ENCODE results near the gene MRPL41.

The MRPL41 gene

DNA sequence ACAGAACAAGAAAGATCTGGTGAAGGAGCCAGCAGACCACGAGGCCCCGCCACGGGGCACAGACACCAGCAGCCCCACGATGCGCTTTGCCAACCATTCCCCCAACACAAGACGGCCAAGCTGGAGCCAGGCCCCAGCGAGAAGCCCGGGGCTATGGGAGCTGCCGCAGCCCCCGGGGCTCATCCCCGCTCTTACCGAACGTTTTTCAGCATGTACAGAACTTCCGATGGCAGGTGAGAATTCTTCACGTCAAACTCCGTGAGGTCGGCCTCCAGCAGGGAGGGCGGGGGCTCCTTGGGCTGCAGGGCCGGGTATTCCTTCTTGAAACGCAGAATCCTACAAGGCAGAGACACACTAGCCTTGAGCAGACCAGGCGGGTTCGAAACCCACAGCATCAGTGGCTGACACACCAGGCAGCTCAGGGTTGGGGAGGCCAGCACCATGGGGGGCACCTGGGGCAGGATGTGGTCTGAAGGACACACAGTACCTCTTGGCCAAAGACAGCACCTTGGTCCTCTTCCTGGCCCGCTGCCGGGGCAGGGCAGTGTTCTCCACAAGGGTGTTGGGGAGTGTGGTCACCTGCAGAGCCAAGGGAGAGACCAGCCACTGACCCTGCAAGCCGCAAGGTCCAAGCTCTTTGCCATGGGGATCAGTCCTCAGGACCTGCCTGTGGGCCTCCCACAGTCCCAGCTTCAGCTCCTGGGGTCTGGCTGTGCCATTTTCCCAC is 8.3 kb upstream of the MRPL41 start:
- DNase-seq (ENCODE audit: low read depth in 1 of 2, low spot score in 1 of 2) = no peak
- Histone ChIP-seq H3K4me3 (replicated peaks; ENCODE audit: insufficient read depth, low read length) (no peak overlapping the region), H3K27me3 (ENCODE audit: insufficient read depth, poor library complexity, severe bottlenecking) (no peaks in the 10 kb centered on the region), H3K27ac (replicated peaks) (no peak overlapping the region)
- TF ChIP-seq, protein P1, sequence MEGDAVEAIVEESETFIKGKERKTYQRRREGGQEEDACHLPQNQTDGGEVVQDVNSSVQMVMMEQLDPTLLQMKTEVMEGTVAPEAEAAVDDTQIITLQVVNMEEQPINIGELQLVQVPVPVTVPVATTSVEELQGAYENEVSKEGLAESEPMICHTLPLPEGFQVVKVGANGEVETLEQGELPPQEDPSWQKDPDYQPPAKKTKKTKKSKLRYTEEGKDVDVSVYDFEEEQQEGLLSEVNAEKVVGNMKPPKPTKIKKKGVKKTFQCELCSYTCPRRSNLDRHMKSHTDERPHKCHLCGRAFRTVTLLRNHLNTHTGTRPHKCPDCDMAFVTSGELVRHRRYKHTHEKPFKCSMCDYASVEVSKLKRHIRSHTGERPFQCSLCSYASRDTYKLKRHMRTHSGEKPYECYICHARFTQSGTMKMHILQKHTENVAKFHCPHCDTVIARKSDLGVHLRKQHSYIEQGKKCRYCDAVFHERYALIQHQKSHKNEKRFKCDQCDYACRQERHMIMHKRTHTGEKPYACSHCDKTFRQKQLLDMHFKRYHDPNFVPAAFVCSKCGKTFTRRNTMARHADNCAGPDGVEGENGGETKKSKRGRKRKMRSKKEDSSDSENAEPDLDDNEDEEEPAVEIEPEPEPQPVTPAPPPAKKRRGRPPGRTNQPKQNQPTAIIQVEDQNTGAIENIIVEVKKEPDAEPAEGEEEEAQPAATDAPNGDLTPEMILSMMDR (IDR thresholded peaks at IDR 0.05; ENCODE audit: insufficient read depth, low read length) = no peak
- TF ChIP-seq POLR2AphosphoS5 (IDR thresholded peaks at IDR 0.05; ENCODE audit: low read depth) = no peak
- TF ChIP-seq, protein P2, sequence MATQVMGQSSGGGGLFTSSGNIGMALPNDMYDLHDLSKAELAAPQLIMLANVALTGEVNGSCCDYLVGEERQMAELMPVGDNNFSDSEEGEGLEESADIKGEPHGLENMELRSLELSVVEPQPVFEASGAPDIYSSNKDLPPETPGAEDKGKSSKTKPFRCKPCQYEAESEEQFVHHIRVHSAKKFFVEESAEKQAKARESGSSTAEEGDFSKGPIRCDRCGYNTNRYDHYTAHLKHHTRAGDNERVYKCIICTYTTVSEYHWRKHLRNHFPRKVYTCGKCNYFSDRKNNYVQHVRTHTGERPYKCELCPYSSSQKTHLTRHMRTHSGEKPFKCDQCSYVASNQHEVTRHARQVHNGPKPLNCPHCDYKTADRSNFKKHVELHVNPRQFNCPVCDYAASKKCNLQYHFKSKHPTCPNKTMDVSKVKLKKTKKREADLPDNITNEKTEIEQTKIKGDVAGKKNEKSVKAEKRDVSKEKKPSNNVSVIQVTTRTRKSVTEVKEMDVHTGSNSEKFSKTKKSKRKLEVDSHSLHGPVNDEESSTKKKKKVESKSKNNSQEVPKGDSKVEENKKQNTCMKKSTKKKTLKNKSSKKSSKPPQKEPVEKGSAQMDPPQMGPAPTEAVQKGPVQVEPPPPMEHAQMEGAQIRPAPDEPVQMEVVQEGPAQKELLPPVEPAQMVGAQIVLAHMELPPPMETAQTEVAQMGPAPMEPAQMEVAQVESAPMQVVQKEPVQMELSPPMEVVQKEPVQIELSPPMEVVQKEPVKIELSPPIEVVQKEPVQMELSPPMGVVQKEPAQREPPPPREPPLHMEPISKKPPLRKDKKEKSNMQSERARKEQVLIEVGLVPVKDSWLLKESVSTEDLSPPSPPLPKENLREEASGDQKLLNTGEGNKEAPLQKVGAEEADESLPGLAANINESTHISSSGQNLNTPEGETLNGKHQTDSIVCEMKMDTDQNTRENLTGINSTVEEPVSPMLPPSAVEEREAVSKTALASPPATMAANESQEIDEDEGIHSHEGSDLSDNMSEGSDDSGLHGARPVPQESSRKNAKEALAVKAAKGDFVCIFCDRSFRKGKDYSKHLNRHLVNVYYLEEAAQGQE (IDR thresholded peaks at IDR 0.05; ENCODE audit: insufficient replicate concordance, low read depth) = no peak
- TF ChIP-seq SPI1 (IDR thresholded peaks at IDR 0.05; ENCODE audit: borderline replicate concordance, low read depth) = no peak
- no peak for TF ChIP-seq GABPA (IDR thresholded peaks at IDR 0.05; ENCODE audit: low read depth)

DNA sequence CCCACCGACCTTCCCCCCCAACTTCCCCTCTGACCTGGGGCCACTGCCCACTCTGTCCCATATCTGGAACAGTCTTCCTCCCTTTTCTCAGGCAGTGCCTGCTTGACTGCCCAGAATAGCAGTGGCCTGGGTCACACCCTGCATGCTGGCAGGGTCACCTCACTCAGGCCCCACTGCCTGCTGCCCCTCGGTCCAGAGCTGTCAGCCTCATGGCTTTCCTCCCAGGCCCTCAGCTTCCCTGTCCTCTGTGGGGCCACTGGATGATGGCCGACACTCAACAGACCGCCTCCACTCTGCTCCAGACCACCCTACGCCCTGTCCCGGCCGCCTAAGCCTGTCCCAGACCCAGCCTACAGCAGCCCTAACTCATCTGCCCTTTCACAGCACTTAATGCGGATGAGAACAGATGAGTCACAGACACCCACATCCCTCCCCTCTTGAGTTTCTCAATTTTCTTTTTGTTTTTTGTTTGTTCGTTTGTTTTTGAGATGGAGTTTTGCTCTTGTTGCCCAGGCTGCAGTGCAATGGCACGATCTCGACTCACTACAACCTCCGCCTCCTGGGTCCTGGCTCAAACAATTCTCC is 7.4 kb upstream of the MRPL41 start:
- Histone ChIP-seq H3K27me3 (ENCODE audit: insufficient read depth, poor library complexity, severe bottlenecking) (no peaks in the 10 kb centered on the region), H3K4me3 (replicated peaks; ENCODE audit: insufficient read depth, low read length) (no peak overlapping the region), H3K27ac (replicated peaks) (no peak overlapping the region)
- DNase-seq (ENCODE audit: low read depth in 1 of 2, low spot score in 1 of 2) = no peak
- no peak for TF ChIP-seq GABPA (IDR thresholded peaks at IDR 0.05; ENCODE audit: low read depth)
- no peak for TF ChIP-seq SPI1 (IDR thresholded peaks at IDR 0.05; ENCODE audit: borderline replicate concordance, low read depth)
- no peak for TF ChIP-seq POLR2AphosphoS5 (IDR thresholded peaks at IDR 0.05; ENCODE audit: low read depth)
- TF ChIP-seq, protein P2 (IDR thresholded peaks at IDR 0.05; ENCODE audit: insufficient replicate concordance, low read depth) = no peak
- TF ChIP-seq, protein P1 (IDR thresholded peaks at IDR 0.05; ENCODE audit: insufficient read depth, low read length) = no peak

DNA sequence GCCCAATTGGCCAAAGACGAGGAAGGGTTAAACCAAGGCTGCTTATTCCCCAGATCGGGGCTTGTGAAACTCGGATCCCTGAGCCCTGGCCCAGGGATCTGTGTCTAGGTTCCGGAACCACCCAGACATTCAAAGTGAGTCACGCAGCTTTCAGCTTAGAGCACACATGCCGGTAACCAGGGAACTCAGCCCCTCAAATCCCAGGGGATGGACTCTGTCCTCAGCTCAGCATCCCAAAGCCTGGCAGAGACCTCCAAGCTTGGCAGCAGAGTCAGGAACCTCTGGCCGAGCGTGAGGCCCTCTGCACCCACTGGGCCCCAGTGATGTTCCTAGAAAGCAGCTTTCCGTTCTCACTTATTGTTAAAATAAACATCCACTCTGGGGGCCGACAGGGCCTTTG is 6.6 kb upstream of the MRPL41 start:
- no peak for DNase-seq (ENCODE audit: low read depth in 1 of 2, low spot score in 1 of 2)
- no peak overlapping the region for H3K27ac ChIP-seq (replicated peaks)
- no peak overlapping the region for H3K4me3 ChIP-seq (replicated peaks; ENCODE audit: insufficient read depth, low read length)
- no peak for TF ChIP-seq POLR2AphosphoS5 (IDR thresholded peaks at IDR 0.05; ENCODE audit: low read depth)
- TF ChIP-seq, protein P1 (IDR thresholded peaks at IDR 0.05; ENCODE audit: insufficient read depth, low read length) = no peak
- TF ChIP-seq, protein P2 (IDR thresholded peaks at IDR 0.05; ENCODE audit: insufficient replicate concordance, low read depth) = no peak
- no peak for TF ChIP-seq SPI1 (IDR thresholded peaks at IDR 0.05; ENCODE audit: borderline replicate concordance, low read depth)
- TF ChIP-seq GABPA (IDR thresholded peaks at IDR 0.05; ENCODE audit: low read depth) = no peak
- H3K27me3 ChIP-seq (ENCODE audit: insufficient read depth, poor library complexity, severe bottlenecking) = no peaks in the 10 kb centered on the region

Measured in HL-60 (cell line).